Keratinocyte (primary cell): ENCODE data around the gene KMT2B. TPM values are rescaled to one million over a fixed set of nuclear protein-coding genes. Genes with fewer than 3 reads are reported as not detected.

Source experiments
- DNase-seq: peaks from one replicate; pipeline ENCODE4 v3.0.0-alpha.2; 2011; ENCODE audit warnings: low read depth, missing footprints, low spot score
- FAIRE-seq: peaks from 2 replicates; lab custom pipeline; 2011; peaks lifted over from hg19 to GRCh38; lab: Jason Lieb, UNC
- H2AFZ ChIP-seq: 2 replicates; pipeline ENCODE4 v1.6.0; 2012; ENCODE audit warnings: low read length, control low read depth, inconsistent platforms; ENCODE audit not compliant: control insufficient read depth
- H3K27ac ChIP-seq: 2 replicates; pipeline ENCODE4 v1.5.1; 2011; ENCODE audit warnings: low read length; ENCODE audit not compliant: control insufficient read depth, insufficient read depth
- H3K27me3 ChIP-seq: 3 replicates; pipeline ENCODE4 v1.6.0; 2011; ENCODE audit warnings: low read length; ENCODE audit not compliant: control insufficient read depth, insufficient read depth; ENCODE audit errors: extremely low read depth
- H3K36me3 ChIP-seq, 2 experiments: 2 replicates in 1 of 2; 3 replicates in 1 of 2; pipeline ENCODE4 v1.5.1; 2011; ENCODE audit warnings: low read length in 2 of 2, mild to moderate bottlenecking in 1 of 2; ENCODE audit not compliant: control insufficient read depth in 2 of 2, insufficient read depth in 2 of 2; ENCODE audit errors: extremely low read depth in 1 of 2
- H3K4me1 ChIP-seq: 3 replicates; pipeline ENCODE4 v1.5.1; 2011; ENCODE audit warnings: low read length; ENCODE audit not compliant: control insufficient read depth, insufficient read depth; ENCODE audit errors: extremely low read depth
- H3K4me2 ChIP-seq: 3 replicates; pipeline ENCODE4 v1.6.0; 2011; ENCODE audit warnings: low read depth, low read length; ENCODE audit not compliant: control insufficient read depth, insufficient read depth; ENCODE audit errors: extremely low read depth
- H3K4me3 ChIP-seq, 3 experiments: fragments of 200-600 bp in 1 of 3; sonication (generic) in 1 of 3; 2 replicates in 2 of 3; 3 replicates in 1 of 3; pipeline ENCODE4 v1.5.1; 2011 to 2016; ENCODE audit warnings: low read length in 3 of 3, mild to moderate bottlenecking in 3 of 3, control low read depth in 2 of 3, inconsistent platforms in 1 of 3, low read depth in 1 of 3, mixed read lengths in 1 of 3, mixed run types in 1 of 3, moderate library complexity in 1 of 3; ENCODE audit not compliant: control insufficient read depth in 2 of 3, insufficient read depth in 2 of 3; ENCODE audit errors: extremely low read depth in 1 of 3
- H3K79me2 ChIP-seq: 2 replicates; pipeline ENCODE4 v1.6.0; 2012; ENCODE audit warnings: low read length; ENCODE audit not compliant: control insufficient read depth, insufficient read depth
- H3K9ac ChIP-seq: 3 replicates; pipeline ENCODE4 v1.6.0; 2011; ENCODE audit warnings: low read length; ENCODE audit not compliant: control insufficient read depth, insufficient read depth; ENCODE audit errors: extremely low read depth
- H3K9me1 ChIP-seq: 3 replicates; pipeline ENCODE4 v1.6.0; 2011; ENCODE audit warnings: low read length; ENCODE audit not compliant: control insufficient read depth, insufficient read depth; ENCODE audit errors: extremely low read depth
- H3K9me3 ChIP-seq: 2 replicates; pipeline ENCODE4 v1.5.1; 2012; ENCODE audit warnings: low read depth, low read length; ENCODE audit not compliant: control insufficient read depth
- H4K20me1 ChIP-seq: 3 replicates; pipeline ENCODE4 v1.6.0; 2011; ENCODE audit warnings: low read length; ENCODE audit not compliant: control insufficient read depth, insufficient read depth; ENCODE audit errors: extremely low read depth
- EZH2 ChIP-seq: IDR thresholded peaks from one replicate; pipeline ENCODE4 v1.6.1; 2012; ENCODE audit warnings: inconsistent platforms, mild to moderate bottlenecking, low read length, moderate library complexity
- dilution Hi-C: fragments of 300-500 bp; cut with MboI; formaldehyde crosslinking; loops from one replicate; pipeline ENCODE4 v1.7.0; 2020; ENCODE audit warnings: low sequenced_read_pairs; ENCODE audit not compliant: extremely low pct_ligation_motif_present
- polyA plus RNA-seq, 5 experiments: library from polyadenylated mRNA; depleted of rRNA in 3 of 5; stranded (reverse) in 3 of 5; stranded (forward) in 1 of 5; unstranded in 1 of 5; fragments of >200 nt; gene quantifications; 1 replicate in 1 of 5; 2 replicates in 3 of 5; 3 replicates in 1 of 5; pipeline versions ENCODE4 v1.2.1 to v1.2.3, GENCODE V29; 2011 to 2012; ENCODE audit warnings: missing spikeins in 2 of 5, low read depth in 1 of 5, low replicate concordance in 1 of 5
- TF ChIP-seq, protein P1 (sequence below), 3 experiments: IDR thresholded peaks in 1 of 3; conservative IDR thresholded peaks in 1 of 3; optimal IDR thresholded peaks in 1 of 3; 2 replicates in 2 of 3; 3 replicates in 1 of 3; pipeline versions ENCODE3 to v1.5.1; 2011; ENCODE audit warnings: low read length in 3 of 3, mild to moderate bottlenecking in 3 of 3, moderate library complexity in 2 of 3, control low read depth in 1 of 3, inconsistent platforms in 1 of 3; ENCODE audit not compliant: insufficient read depth in 2 of 3; ENCODE audit errors: extremely low read depth in 1 of 3

Gene KMT2B
- polyA plus RNA-seq, 1 donor (not counting 4 experiments of a cell fraction or from before 2014, with no cell fraction given), result 7.7 TPM

DNA sequence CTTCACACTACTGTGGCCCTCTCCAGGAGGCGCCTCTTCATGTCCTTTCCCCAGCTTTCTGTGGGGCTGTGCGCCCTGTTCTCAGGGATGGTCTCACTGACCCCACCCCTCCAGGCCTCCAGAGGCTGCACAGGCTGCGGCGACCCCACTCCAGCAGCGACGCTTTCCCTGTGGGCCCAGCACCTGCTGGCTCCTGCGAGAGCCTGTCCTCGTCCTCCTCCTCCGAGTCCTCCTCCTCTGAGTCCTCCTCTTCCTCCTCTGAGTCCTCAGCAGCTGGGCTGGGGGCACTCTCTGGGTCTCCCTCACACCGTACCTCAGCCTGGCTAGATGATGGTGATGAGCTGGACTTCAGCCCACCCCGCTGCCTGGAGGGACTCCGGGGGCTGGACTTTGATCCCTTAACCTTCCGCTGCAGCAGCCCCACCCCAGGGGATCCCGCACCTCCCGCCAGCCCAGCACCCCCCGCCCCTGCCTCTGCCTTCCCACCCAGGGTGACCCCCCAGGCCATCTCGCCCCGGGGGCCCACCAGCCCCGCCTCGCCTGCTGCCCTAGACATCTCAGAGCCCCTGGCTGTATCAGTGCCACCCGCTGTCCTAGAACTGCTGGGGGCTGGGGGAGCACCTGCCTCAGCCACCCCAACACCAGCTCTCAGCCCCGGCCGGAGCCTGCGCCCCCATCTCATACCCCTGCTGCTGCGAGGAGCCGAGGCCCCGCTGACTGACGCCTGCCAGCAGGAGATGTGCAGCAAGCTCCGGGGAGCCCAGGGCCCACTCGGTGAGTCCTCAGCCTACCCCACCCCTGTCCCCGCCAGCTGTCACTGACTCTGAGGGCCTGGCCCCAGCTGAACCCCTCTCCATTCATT is 68.7 kb downstream of the KMT2B start:
- Histone ChIP-seq H3K9ac (no peak overlapping the region), H3K27ac (no peak overlapping the region), H3K27me3 (no peaks in the 10 kb centered on the region), H3K4me3 (no peak overlapping the region), H3K4me2 (no peak overlapping the region), H2AFZ (no peak overlapping the region), H3K36me3 (no peaks in the 10 kb centered on the region), H3K9me3 (no peaks in the 10 kb centered on the region), H3K4me1 (no peaks in the 10 kb centered on the region), H4K20me1 (peaks cover 2% of the 10 kb centered on the region), H3K79me2 (no peaks in the 10 kb centered on the region), H3K9me1 (no peaks in the 10 kb centered on the region)
- TF ChIP-seq, protein P1, sequence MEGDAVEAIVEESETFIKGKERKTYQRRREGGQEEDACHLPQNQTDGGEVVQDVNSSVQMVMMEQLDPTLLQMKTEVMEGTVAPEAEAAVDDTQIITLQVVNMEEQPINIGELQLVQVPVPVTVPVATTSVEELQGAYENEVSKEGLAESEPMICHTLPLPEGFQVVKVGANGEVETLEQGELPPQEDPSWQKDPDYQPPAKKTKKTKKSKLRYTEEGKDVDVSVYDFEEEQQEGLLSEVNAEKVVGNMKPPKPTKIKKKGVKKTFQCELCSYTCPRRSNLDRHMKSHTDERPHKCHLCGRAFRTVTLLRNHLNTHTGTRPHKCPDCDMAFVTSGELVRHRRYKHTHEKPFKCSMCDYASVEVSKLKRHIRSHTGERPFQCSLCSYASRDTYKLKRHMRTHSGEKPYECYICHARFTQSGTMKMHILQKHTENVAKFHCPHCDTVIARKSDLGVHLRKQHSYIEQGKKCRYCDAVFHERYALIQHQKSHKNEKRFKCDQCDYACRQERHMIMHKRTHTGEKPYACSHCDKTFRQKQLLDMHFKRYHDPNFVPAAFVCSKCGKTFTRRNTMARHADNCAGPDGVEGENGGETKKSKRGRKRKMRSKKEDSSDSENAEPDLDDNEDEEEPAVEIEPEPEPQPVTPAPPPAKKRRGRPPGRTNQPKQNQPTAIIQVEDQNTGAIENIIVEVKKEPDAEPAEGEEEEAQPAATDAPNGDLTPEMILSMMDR (optimal IDR thresholded peaks at IDR 0.05 in 1 of 3, IDR thresholded peaks at IDR 0.05 in 1 of 3, conservative IDR thresholded peaks at IDR 0.05 in 1 of 3; ENCODE audit: extremely low read depth in 1 of 3, insufficient read depth in 2 of 3, low read length in 3 of 3), result no peak
- TF ChIP-seq EZH2, result no peak
- dilution Hi-C loops, result no loop called here
- FAIRE-seq, result no peak
- no peak for DNase-seq

DNA sequence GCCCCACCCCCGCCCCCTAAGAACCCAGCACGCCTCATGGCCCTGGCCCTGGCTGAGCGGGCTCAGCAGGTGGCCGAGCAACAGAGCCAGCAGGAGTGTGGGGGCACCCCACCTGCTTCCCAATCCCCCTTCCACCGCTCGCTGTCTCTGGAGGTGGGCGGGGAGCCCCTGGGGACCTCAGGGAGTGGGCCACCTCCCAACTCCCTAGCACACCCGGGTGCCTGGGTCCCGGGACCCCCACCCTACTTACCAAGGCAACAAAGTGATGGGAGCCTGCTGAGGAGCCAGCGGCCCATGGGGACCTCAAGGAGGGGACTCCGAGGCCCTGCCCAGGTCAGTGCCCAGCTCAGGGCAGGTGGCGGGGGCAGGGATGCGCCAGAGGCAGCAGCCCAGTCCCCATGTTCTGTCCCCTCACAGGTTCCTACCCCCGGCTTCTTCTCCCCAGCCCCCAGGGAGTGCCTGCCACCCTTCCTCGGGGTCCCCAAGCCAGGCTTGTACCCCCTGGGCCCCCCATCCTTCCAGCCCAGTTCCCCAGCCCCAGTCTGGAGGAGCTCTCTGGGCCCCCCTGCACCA is 69.5 kb downstream of the KMT2B start:
- H3K9me3 ChIP-seq, result no peaks in the 10 kb centered on the region
- dilution Hi-C loops, result no loop called here
- peaks cover 2% of the 10 kb centered on the region for H4K20me1 ChIP-seq
- H3K9ac ChIP-seq, result no peak overlapping the region
- no peak for DNase-seq
- no peaks in the 10 kb centered on the region for H3K9me1 ChIP-seq
- no peaks in the 10 kb centered on the region for H3K4me1 ChIP-seq
- FAIRE-seq, result no peak
- H3K36me3 ChIP-seq, result no peaks in the 10 kb centered on the region
- H2AFZ ChIP-seq, result no peak overlapping the region
- no peak overlapping the region for H3K4me3 ChIP-seq
- TF ChIP-seq, protein P1 (optimal IDR thresholded peaks at IDR 0.05 in 1 of 3, IDR thresholded peaks at IDR 0.05 in 1 of 3, conservative IDR thresholded peaks at IDR 0.05 in 1 of 3; ENCODE audit: extremely low read depth in 1 of 3, insufficient read depth in 2 of 3, low read length in 3 of 3), result no peak
- no peak for TF ChIP-seq EZH2
- H3K4me2 ChIP-seq, result no peak overlapping the region
- no peaks in the 10 kb centered on the region for H3K79me2 ChIP-seq
- H3K27me3 ChIP-seq, result no peaks in the 10 kb centered on the region
- H3K27ac ChIP-seq, result no peak overlapping the region

Other genes with a start within 250 kb of the KMT2B start
- 53.5 to 188 TPM (median 85.4 TPM) in 3 replicates for gene KRTDAP, start 227.5 kb upstream of the KMT2B start, polyA plus RNA-seq
- 235 to 251 TPM (median 238 TPM) in 3 replicates for gene DMKN, start 204.4 kb upstream of the KMT2B start, polyA plus RNA-seq
- 28.8 to 59.0 TPM (median 49.0 TPM) in 3 replicates for gene SBSN, start 189.7 kb upstream of the KMT2B start, polyA plus RNA-seq
- 0.08 TPM in 1 of 3 replicates, not detected in the others for gene GAPDHS, start 184.5 kb upstream of the KMT2B start, polyA plus RNA-seq
- gene TMEM147, start 172.4 kb upstream of the KMT2B start, polyA plus RNA-seq, result 130 to 206 TPM (median 134 TPM) in 3 replicates
- not detected in 3 replicates for gene ATP4A, start 154.3 kb upstream of the KMT2B start, polyA plus RNA-seq
- gene PMIS2, start 131.8 kb upstream of the KMT2B start, polyA plus RNA-seq, result not detected in 3 replicates
- 3.1 to 3.7 TPM (median 3.5 TPM) in 3 replicates for gene HAUS5, start 105.3 kb upstream of the KMT2B start, polyA plus RNA-seq
- 29.8 to 40.8 TPM (median 30.4 TPM) in 3 replicates for gene RBM42, start 89.0 kb upstream of the KMT2B start, polyA plus RNA-seq
- gene ETV2, start 76.3 kb upstream of the KMT2B start, polyA plus RNA-seq, result 0.14 to 0.99 TPM (median 0.43 TPM) in 3 replicates
- 509 to 705 TPM (median 560 TPM) in 3 replicates for gene COX6B1, start 69.7 kb upstream of the KMT2B start, polyA plus RNA-seq
- 0.05 to 0.15 TPM (median 0.09 TPM) in 3 replicates for gene UPK1A, start 51.5 kb upstream of the KMT2B start, polyA plus RNA-seq
- gene ZBTB32, start 13.4 kb upstream of the KMT2B start, polyA plus RNA-seq, result not detected in 3 replicates
- gene IGFLR1, start 24.4 kb downstream of the KMT2B start, polyA plus RNA-seq, result 0.27 to 1.2 TPM (median 0.34 TPM) in 3 replicates
- 8.9 to 14.7 TPM (median 11.4 TPM) in 3 replicates for gene U2AF1L4, start 27.4 kb downstream of the KMT2B start, polyA plus RNA-seq
- gene PSENEN, start 27.6 kb downstream of the KMT2B start, polyA plus RNA-seq, result 36.2 to 53.8 TPM (median 49.7 TPM) in 3 replicates
- 6.7 to 11.8 TPM (median 9.2 TPM) in 3 replicates for gene LIN37, start 30.6 kb downstream of the KMT2B start, polyA plus RNA-seq
- gene HSPB6, start 39.0 kb downstream of the KMT2B start, polyA plus RNA-seq, result not detected in 3 replicates
- 5.3 to 15.5 TPM (median 5.5 TPM) in 3 replicates for gene PROSER3, start 40.2 kb downstream of the KMT2B start, polyA plus RNA-seq
- gene ARHGAP33, start 57.6 kb downstream of the KMT2B start, polyA plus RNA-seq, result 0.23 to 0.93 TPM (median 0.49 TPM) in 3 replicates
- not detected in 3 replicates for gene PRODH2, start 94.8 kb downstream of the KMT2B start, polyA plus RNA-seq
- not detected in 3 replicates for gene NPHS1, start 134.5 kb downstream of the KMT2B start, polyA plus RNA-seq
- gene KIRREL2, start 138.9 kb downstream of the KMT2B start, polyA plus RNA-seq, result 0.02 TPM in 1 of 3 replicates, not detected in the others
- 0.50 to 0.95 TPM (median 0.66 TPM) in 3 replicates for gene APLP1, start 150.6 kb downstream of the KMT2B start, polyA plus RNA-seq
- 3.9 to 6.0 TPM (median 5.0 TPM) in 3 replicates for gene NFKBID, start 182.5 kb downstream of the KMT2B start, polyA plus RNA-seq
- gene HCST, start 184.5 kb downstream of the KMT2B start, polyA plus RNA-seq, result 0.19 to 0.30 TPM (median 0.25 TPM) in 3 replicates
- gene TYROBP, start 190.3 kb downstream of the KMT2B start, polyA plus RNA-seq, result not detected in 3 replicates
- 0.73 to 6.1 TPM (median 0.90 TPM) in 3 replicates for gene LRFN3, start 218.4 kb downstream of the KMT2B start, polyA plus RNA-seq